B cell (primary cell): Measurements from ENCODE around the gene ZFP82. TPM values are rescaled to one million over a fixed set of nuclear protein-coding genes. Genes with fewer than 3 reads are reported as not detected.

Experiments used
- ATAC-seq: fragments of 200-7000 bp; cut with Tn5 transposase; one replicate; pipeline ENCODE4 v1.10.0; 2021; ENCODE audit warnings: low read depth, mild to moderate bottlenecking, moderate number of reproducible peaks, moderate library complexity
- CTCF ChIA-PET: fragments of 350-600 bp; sonication (Branson Sonifier 250); formaldehyde crosslinking; loops from one replicate; lab custom pipeline; 2021; ENCODE audit warnings: antibody characterized with exemption, inconsistent platforms; lab: Charles Lee
- POLR2A ChIA-PET: fragments of 350-600 bp; sonication (Branson Sonifier 250); formaldehyde crosslinking; loops from one replicate; lab custom pipeline; 2021; ENCODE audit warnings: antibody characterized with exemption; lab: Charles Lee
- DNase-seq: peaks from one replicate; pipeline ENCODE4 v3.0.0; 2013
- H2AFZ ChIP-seq: 2 replicates; pipeline ENCODE4 v1.6.1; 2012; ENCODE audit warnings: mild to moderate bottlenecking, low read depth, low read length; ENCODE audit not compliant: insufficient read depth, poor library complexity, severe bottlenecking
- H3K27ac ChIP-seq, 2 donors: 1 replicate in 1 of 2; 2 replicates in 1 of 2; pipeline ENCODE4 v1.5.1; 2012 to 2013; ENCODE audit warnings: low read length in 2 of 2, mild to moderate bottlenecking in 2 of 2, moderate library complexity in 1 of 2
- H3K27me3 ChIP-seq, 4 experiments: fragments of 200-600 bp in 1 of 4; sonication (generic) in 1 of 4; replicated peaks in 1 of 4; 1 replicate in 2 of 4; 2 replicates in 2 of 4; pipeline versions ENCODE4 v1.6.1 to v1.7.0; 2013 to 2016; ENCODE audit warnings: low read length in 3 of 4, mild to moderate bottlenecking in 2 of 4, mixed read lengths in 1 of 4, moderate library complexity in 1 of 4; ENCODE audit not compliant: insufficient read depth in 4 of 4, control insufficient read depth in 3 of 4; ENCODE audit errors: control extremely low read depth in 1 of 4
- H3K36me3 ChIP-seq, 2 experiments: replicated peaks in 1 of 2; 1 replicate in 1 of 2; 2 replicates in 1 of 2; pipeline versions ENCODE4 v1.6.1 to v1.7.1; 2013; ENCODE audit warnings: low read length in 1 of 2; ENCODE audit not compliant: insufficient read depth in 2 of 2, control insufficient read depth in 1 of 2; ENCODE audit errors: control extremely low read depth in 1 of 2, extremely low read depth in 1 of 2
- H3K4me1 ChIP-seq, 2 donors: fragments of 200-600 bp in 1 of 2; sonication (generic) in 1 of 2; 1 replicate in 1 of 2; 2 replicates in 1 of 2; pipeline versions ENCODE4 v1.5.1 to v1.6.1; 2013 to 2017; ENCODE audit warnings: low read length in 2 of 2; ENCODE audit not compliant: control insufficient read depth in 2 of 2, insufficient read depth in 2 of 2
- H3K4me2 ChIP-seq: replicated peaks from 2 replicates; pipeline ENCODE3; 2012; ENCODE audit warnings: mild to moderate bottlenecking, low read depth, low read length; ENCODE audit not compliant: poor library complexity, severe bottlenecking
- H3K4me3 ChIP-seq, 5 experiments: fragments of 200-600 bp in 1 of 5; sonication (generic) in 1 of 5; 1 replicate in 3 of 5; 2 replicates in 2 of 5; pipeline versions ENCODE4 v1.5.1 to v1.7.0; 2011 to 2016; ENCODE audit warnings: low read length in 4 of 5, mild to moderate bottlenecking in 4 of 5, low read depth in 2 of 5, control low read depth in 1 of 5, moderate library complexity in 1 of 5; ENCODE audit not compliant: insufficient read depth in 1 of 5; ENCODE audit errors: control extremely low read depth in 1 of 5, extremely low read depth in 1 of 5
- H3K79me2 ChIP-seq: fragments of 200-600 bp; sonication (generic); one replicate; pipeline ENCODE4 v1.6.0; 2016; ENCODE audit warnings: low read length; ENCODE audit not compliant: control insufficient read depth, insufficient read depth
- H3K9ac ChIP-seq: fragments of 200-600 bp; sonication (generic); 2 replicates; pipeline ENCODE4 v1.6.1; 2017; ENCODE audit warnings: mild to moderate bottlenecking, low read length, moderate library complexity
- H3K9me3 ChIP-seq, 3 donors: one replicate each; pipeline versions ENCODE4 v1.6.1 to v1.7.1; 2013; ENCODE audit warnings: low read length in 2 of 3; ENCODE audit not compliant: control insufficient read depth in 2 of 3, insufficient read depth in 1 of 3; ENCODE audit errors: control extremely low read depth in 1 of 3
- H4K20me1 ChIP-seq: 2 replicates; pipeline ENCODE4 v1.6.0; 2012; ENCODE audit warnings: mild to moderate bottlenecking, low read length; ENCODE audit not compliant: insufficient read depth, control insufficient read depth, poor library complexity, severe bottlenecking
- H3K27ac Mint-ChIP-seq: one replicate; pipeline ENCODE4 v1.8.0; 2021; ENCODE audit warnings: mixed read lengths
- H3K27me3 Mint-ChIP-seq: one replicate; pipeline ENCODE4 v1.8.0; 2021; ENCODE audit warnings: mixed read lengths
- H3K4me1 Mint-ChIP-seq: one replicate; pipeline ENCODE4 v1.8.0; 2021; ENCODE audit warnings: mixed read lengths
- H3K4me3 Mint-ChIP-seq: one replicate; pipeline ENCODE4 v1.8.0; 2021; ENCODE audit warnings: mixed read lengths
- H3K9me3 Mint-ChIP-seq: one replicate; pipeline ENCODE4 v1.8.0; 2022; ENCODE audit warnings: mixed read lengths; ENCODE audit not compliant: insufficient read depth
- EZH2 ChIP-seq: IDR thresholded peaks from 2 replicates; pipeline ENCODE4 v1.6.1; 2012; ENCODE audit warnings: borderline replicate concordance, low read depth, mild to moderate bottlenecking, moderate library complexity, low read length; ENCODE audit not compliant: insufficient read depth, poor library complexity, severe bottlenecking
- WGBS: methylation state at CpG from one replicate; pipeline ENCODE4 v1.1.5; 2013; ENCODE audit warnings: missing lambda C conversion rate; ENCODE audit not compliant: insufficient coverage; 5-methylcytosine and 5-hydroxymethylcytosine counted together
- intact Hi-C: fragments of 100-400 bp; cut with micrococcal nuclease; formaldehyde crosslinking; loops from one replicate; pipeline ENCODE4 v1.10.0; 2022
- polyA plus RNA-seq: library from polyadenylated mRNA; depleted of rRNA; stranded (reverse); fragments of >200 nt; gene quantifications from 2 replicates; pipeline ENCODE4 v1.2.3, GENCODE V29; 2012
- total RNA-seq, 2 donors: library from RNA; stranded (reverse); fragments of 120-200 nt in 1 of 2; gene quantifications; 1 replicate in 1 of 2; 2 replicates in 1 of 2; pipeline versions ENCODE4 v1.2.3 to v1.2.4, GENCODE V29; 2013 to 2022
- TF ChIP-seq, protein P1 (sequence below): fragments of 200-600 bp; IDR thresholded peaks from one replicate; pipeline ENCODE4 v1.8.0; 2022; ENCODE audit warnings: antibody characterized with exemption, mild to moderate bottlenecking

ZFP82 gene
- total and polyA plus RNA-seq, 2 donors (not counting 1 experiment from before 2014, with no cell fraction given) = 7.7 to 14.4 TPM

DNA sequence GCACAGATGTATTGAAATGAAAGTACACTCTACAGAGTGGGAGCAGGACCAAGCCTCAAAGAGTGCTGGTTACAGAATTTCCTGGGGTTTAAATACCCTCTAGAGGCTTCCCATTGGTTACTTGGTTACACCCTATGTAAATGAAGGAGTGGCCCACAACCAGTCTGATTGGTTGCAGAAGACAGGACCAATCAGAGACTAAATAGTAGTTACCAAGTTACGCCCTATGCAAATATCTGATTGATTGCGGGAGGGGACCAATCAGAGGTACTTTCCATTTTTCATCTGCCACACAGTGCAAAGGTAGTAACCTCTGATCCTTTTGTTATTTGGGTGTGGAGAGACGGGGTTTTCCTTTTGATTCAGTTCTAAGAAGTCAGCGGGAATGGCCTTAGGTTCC, 5.5 kb upstream of the ZFP82 start:
- Histone ChIP-seq H2AFZ (no peak overlapping the region), H4K20me1 (no peaks in the 10 kb centered on the region), H3K27ac (no peak overlapping the region), H3K4me2 (no peak overlapping the region), H3K27me3 (peaks cover 0 to 21% (median 13%) of the 10 kb centered on the region in 4 experiments), H3K9ac (no peak overlapping the region), H3K4me3 (no peak overlapping the region), H3K4me1 (peaks cover 8 to 9% of the 10 kb centered on the region in 2 donors), H3K79me2 (no peaks in the 10 kb centered on the region), H3K36me3 (no peaks in the 10 kb centered on the region), H3K9me3 (peaks cover 0 to 30% (median 0%) of the 10 kb centered on the region in 3 donors)
- ATAC-seq (no peak), DNase-seq (no peak)
- TF ChIP-seq, protein P1, sequence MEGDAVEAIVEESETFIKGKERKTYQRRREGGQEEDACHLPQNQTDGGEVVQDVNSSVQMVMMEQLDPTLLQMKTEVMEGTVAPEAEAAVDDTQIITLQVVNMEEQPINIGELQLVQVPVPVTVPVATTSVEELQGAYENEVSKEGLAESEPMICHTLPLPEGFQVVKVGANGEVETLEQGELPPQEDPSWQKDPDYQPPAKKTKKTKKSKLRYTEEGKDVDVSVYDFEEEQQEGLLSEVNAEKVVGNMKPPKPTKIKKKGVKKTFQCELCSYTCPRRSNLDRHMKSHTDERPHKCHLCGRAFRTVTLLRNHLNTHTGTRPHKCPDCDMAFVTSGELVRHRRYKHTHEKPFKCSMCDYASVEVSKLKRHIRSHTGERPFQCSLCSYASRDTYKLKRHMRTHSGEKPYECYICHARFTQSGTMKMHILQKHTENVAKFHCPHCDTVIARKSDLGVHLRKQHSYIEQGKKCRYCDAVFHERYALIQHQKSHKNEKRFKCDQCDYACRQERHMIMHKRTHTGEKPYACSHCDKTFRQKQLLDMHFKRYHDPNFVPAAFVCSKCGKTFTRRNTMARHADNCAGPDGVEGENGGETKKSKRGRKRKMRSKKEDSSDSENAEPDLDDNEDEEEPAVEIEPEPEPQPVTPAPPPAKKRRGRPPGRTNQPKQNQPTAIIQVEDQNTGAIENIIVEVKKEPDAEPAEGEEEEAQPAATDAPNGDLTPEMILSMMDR = no peak
- TF ChIP-seq EZH2 = no peak
- POLR2A ChIA-PET = no interaction called here
- Mint-ChIP-seq H3K9me3 (peaks cover 12% of the 10 kb centered on the region), H3K4me3 (no peak overlapping the region), H3K4me1 (peaks cover 7% of the 10 kb centered on the region), H3K27me3 (peaks cover 25% of the 10 kb centered on the region), H3K27ac (no peak overlapping the region)
- intact Hi-C loops = no loop called here
- CTCF ChIA-PET = no interaction called here
- WGBS = 100% methylated on average over 2 of the region's 4 CpGs

DNA sequence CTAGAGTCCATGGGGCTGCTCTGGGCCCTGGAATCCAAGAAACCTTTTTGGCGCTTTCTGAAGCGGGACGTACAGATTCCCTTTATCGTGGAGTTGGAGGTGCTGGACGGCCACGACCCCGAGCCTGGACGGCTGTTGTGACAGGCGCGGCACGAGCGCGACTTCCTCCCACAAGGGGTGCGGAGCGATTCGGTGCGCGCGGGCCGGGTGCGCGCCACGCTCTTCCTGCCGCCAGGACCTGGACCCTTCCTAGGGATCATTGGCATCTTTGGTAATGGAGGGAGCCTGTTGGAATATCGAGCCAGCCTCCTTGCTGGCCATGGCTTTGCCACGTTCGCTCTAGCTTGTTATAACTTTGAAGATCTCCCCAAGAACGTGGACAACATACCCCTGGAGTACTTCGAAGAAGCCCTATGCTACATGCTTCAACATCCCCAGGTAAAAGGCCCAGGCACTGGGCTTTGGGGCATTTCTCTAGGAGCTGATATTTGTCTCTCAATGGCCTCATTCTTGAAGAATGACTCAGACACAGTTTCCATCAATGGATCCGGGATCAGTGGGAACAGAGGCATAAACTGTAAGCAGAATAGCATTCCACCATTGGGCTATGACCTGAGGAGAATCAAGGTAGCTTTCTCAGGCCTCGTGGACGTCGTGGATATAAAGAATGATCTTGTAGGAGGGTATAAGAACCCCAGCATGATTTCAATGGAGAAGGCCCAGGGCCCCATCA, 3.5 kb upstream of the ZFP82 start:
- peaks cover 9% of the 10 kb centered on the region for H3K9me3 Mint-ChIP-seq
- H3K9me3 ChIP-seq = peaks cover 0 to 24% (median 0%) of the 10 kb centered on the region in 3 donors
- ChIA-PET POLR2A (interaction anchor here (0.5 kb wide), 1 partner anchor 149 kb away, joined by 4 read pairs; no protein-coding TSS in a partner anchor), CTCF (no interaction called here)
- no peaks in the 10 kb centered on the region for H3K36me3 ChIP-seq
- ATAC-seq (no peak), DNase-seq (no peak)
- H3K4me2 ChIP-seq = peak overlapping the region; percentile 75
- peaks cover 0 to 21% (median 13%) of the 10 kb centered on the region in 4 experiments for H3K27me3 ChIP-seq
- peak overlapping the region; percentile 81 for H2AFZ ChIP-seq
- peaks cover 25% of the 10 kb centered on the region for H3K4me1 Mint-ChIP-seq
- H3K27ac Mint-ChIP-seq = peak overlapping the region; percentile 3
- peaks cover 25% of the 10 kb centered on the region for H3K27me3 Mint-ChIP-seq
- WGBS = 36% methylated on average over 32 of the region's 33 CpGs
- peak overlapping the region; percentile 59 for H3K9ac ChIP-seq
- intact Hi-C loops = no loop called here
- peaks cover 17 to 23% of the 10 kb centered on the region in 2 donors for H3K4me1 ChIP-seq
- H3K79me2 ChIP-seq = peaks cover 15% of the 10 kb centered on the region
- no peak for TF ChIP-seq EZH2
- TF ChIP-seq, protein P1 = no peak
- peak overlapping the region; percentile 60 for H3K4me3 Mint-ChIP-seq
- H3K4me3 ChIP-seq = peak overlapping the region in 4 of 5 experiments; percentile 4 to 52 (median 45)
- H4K20me1 ChIP-seq = peaks cover 12% of the 10 kb centered on the region
- no peak overlapping the region for H3K27ac ChIP-seq
